D721Med (cell line): Measurements from ENCODE around the gene RIMBP2.

Source experiments
- DNase-seq: peaks from one replicate; pipeline ENCODE4 v3.0.0; 2011; ENCODE audit warnings: low spot score; ENCODE audit not compliant: insufficient read length
- FAIRE-seq: peaks from 2 replicates; lab custom pipeline; 2011; peaks lifted over from hg19 to GRCh38; lab: Jason Lieb, UNC
- TF ChIP-seq, protein P1 (sequence below): IDR thresholded peaks from 2 replicates; pipeline ENCODE4 v1.5.1; 2012; ENCODE audit warnings: mild to moderate bottlenecking, control low read depth; ENCODE audit not compliant: insufficient read depth; ENCODE audit errors: missing control alignments

Gene RIMBP2

DNA sequence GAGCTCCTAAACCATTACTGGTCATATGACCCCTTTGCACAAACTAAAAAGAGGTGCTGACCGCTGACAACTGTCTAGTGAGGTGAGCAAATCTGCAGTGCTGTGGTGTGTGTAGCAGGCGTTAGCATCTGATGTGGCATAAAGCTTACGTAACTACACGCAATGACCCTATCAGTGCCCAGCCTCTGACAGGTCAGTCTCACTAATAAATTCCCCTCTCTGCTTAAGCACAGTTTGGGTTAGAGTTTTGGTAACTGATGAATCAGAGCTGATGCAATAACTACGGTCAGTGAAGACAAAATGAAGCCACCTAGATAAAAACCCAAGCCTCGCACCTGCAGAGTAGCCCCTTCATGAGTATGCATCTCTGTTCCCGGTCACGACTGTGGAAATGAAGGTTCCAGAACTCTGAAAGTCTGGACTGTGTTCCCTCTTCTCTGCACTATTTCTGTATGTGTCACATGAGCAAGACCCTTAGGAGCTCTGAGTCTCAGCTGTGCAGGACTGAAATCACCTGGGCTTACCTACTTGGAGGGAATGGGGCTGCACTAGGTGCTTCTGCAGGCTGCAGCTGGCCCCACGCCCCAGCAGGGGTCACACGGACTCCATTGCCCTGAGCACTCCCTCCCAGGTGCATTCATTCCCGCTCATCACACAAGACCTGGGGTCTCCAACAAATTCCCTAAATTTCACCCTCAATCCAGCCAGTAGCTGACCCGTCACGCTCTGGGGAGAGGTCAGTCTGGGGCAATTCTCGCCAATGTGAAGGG, 54.4 kb downstream of the RIMBP2 start:
- DNase-seq = no peak
- TF ChIP-seq, protein P1, sequence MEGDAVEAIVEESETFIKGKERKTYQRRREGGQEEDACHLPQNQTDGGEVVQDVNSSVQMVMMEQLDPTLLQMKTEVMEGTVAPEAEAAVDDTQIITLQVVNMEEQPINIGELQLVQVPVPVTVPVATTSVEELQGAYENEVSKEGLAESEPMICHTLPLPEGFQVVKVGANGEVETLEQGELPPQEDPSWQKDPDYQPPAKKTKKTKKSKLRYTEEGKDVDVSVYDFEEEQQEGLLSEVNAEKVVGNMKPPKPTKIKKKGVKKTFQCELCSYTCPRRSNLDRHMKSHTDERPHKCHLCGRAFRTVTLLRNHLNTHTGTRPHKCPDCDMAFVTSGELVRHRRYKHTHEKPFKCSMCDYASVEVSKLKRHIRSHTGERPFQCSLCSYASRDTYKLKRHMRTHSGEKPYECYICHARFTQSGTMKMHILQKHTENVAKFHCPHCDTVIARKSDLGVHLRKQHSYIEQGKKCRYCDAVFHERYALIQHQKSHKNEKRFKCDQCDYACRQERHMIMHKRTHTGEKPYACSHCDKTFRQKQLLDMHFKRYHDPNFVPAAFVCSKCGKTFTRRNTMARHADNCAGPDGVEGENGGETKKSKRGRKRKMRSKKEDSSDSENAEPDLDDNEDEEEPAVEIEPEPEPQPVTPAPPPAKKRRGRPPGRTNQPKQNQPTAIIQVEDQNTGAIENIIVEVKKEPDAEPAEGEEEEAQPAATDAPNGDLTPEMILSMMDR = peak; percentile 17
- FAIRE-seq = no peak

DNA sequence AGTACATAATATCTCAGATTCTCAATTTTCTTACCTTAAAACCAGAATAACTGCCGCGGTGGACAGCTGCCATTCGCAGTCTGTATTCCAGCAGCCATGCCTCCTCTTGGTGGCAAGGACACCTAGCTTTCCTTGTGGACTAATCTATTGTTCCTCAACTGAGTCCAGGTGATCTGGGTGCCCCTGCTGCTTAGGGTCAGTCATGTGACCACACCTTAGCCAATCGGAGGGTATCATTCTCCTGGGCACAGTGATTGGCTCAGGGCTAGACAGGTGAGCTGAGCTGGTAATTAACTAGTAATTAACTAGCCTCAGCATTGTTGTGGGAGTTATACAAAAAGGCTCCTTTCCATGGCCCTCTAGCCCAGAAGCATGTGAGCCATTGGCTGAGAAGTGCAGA, 55.0 kb downstream of the RIMBP2 start:
- TF ChIP-seq, protein P1 = no peak
- DNase-seq (no peak), FAIRE-seq (no peak)

DNA sequence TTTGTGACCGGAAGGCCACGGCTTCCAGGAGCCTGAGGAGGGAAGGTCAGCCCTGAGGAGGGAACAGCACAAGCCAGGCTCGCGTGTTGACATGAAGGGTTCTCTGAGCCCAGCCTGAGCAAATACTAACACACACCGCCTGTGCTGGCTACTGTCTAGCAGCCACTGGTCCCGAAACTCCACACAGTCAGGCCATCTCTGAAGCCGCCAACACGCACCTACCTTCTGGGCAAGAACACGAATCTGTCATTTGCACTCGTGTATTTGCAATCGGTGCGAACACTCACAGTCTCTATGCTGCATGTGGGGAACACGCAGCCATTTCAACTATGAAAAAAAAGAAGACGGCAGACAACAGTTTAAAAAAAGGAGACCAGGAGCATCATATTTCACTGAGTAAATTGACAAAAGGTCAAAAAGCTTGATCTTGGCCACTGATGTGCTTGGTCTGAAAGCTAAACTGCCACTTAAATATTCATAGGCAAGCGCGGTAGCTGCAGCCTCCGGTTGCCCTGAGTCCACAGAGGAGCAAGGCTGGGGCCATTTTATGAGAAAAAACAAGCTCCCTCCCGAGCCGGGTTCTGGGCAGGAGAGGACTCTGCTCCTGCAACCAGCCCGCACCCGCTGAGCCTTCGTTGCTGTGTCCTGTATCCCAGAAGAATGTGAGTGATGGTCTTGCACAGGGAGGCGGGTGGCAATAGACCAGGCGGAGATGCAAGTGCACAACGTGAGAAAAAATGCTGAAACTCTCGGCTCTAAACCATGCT, 57.8 kb downstream of the RIMBP2 start:
- DNase-seq (no peak), FAIRE-seq (no peak)
- TF ChIP-seq, protein P1 = no peak

DNA sequence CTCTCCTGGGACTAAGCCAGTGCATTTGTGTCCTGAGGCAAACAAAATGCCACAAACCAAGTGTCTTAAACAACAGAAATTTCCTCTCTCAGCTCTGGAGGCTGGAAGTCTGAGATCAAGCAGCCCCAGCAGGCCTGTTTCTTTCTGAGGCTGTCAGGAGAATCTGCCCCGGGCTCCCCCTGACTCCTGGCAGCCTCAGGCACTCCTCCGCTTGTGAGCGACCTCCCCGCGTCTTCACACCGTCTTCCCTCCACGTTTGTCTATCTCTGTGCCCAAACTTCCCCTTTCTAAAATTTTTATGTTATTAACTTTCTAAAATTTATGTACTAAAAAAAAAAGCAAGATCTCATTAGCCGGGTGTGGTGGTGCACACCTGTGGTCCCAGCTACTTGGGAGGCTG, 59.7 kb downstream of the RIMBP2 start:
- FAIRE-seq (no peak), DNase-seq (no peak)
- TF ChIP-seq, protein P1 = no peak

DNA sequence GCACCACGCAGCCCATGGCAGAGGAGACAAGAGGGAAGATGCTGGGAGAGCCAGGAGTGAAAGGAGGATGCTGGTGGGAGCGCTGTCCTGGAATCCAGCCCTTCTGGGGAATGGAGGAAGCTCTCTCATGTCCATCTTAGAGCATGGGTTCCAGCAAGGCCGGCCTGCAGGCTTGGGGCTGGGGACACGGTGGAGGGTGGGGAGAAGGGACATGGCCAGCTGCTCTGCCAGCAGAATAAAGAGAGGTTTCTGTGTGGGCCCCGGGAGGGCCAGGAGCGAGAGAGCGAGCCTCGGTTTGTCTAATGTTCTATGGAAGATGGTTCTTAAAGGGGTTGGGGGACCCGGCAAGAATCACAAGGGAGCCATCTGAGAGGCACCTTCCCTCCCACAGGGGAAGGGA, 60.2 kb downstream of the RIMBP2 start:
- no peak for FAIRE-seq
- no peak for DNase-seq
- TF ChIP-seq, protein P1 = no peak

DNA sequence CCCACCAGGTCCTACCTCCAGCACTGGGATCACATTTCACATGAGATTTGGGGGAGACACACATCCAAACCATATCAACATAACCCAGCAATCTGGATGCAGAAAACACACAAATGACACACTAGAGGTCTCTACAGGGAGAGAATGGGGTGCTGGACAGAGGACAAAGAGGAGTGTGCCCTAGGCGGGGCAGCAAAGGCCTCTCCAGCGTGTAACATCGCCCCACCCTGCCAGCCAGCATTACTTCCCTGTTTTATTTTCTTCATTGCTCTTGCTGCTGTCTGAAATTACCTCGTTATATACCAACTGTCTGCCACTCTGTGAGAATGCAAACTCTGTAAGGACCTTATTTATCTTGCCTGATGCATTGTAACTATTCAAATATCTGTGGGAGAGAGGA, 61.1 kb downstream of the RIMBP2 start:
- DNase-seq (no peak), FAIRE-seq (no peak)
- TF ChIP-seq, protein P1 = no peak
